HG03196 (cell line): ENCODE results near the gene NRIP3.
"Not testable (repeated sequence)": the region's sequence is repeated elsewhere in the genome, so short reads cannot be mapped to it uniquely, and the experiment has no call there.

Experiments
- ATAC-seq: cut with Tn5 transposase; IDR thresholded peaks from one replicate; pipeline ENCODE4 v1.9.1; 2021; ENCODE audit not compliant: unreplicated experiment

The NRIP3 gene

DNA sequence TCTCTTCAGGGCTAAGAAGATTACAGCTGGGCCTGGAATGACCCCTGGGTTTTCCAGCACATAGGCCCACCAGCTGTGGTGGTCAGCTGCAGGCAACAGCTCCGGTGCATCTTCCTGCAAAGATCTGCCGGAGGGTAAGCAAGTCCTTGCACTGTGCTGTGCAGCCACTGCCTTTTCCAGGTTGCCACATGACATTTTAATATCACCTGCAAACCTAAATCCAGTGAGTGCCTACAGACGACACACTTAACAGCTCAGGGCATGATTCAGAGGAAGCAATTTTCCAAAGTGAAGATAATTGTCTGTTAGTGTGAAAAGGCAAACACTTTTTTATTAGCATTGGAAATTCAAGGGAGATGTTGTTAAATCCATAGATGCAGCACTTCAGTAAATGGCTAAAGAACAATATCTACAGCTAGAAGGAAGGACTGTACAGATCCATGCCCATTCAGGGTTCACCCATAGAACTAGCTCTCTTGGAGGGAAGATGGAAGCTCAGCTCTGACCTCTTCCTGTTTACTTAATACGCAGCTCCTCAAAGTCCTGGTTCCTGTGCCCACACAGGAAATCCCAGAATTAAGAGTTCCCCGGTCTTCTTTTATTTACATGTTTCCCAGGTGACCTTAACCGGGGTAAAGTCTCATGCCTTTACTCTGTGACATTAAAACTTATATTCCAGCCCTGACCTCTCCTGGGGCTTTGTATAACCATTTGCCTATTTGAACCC, 13.3 kb upstream of the NRIP3 start:
- no peak for ATAC-seq

DNA sequence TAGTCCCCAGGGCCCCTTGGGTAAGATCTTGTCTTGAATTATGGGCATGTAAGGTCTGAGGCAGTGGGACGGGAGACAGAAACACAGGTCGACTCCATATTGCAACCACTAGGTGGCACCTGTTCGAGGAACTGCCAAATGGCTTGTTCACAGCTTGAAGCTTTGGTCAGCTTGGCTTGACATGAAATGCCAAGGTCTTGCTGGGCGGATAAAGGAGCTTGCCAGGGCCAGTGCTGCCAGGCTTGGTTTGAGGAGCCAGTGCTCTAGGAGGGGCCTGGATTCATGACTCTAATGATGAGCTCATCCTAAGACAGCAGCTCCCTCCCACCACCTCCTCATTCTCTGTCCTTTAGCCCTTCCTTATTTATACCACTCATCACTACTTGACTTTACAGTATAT, 11.9 kb upstream of the NRIP3 start:
- ATAC-seq = no peak

DNA sequence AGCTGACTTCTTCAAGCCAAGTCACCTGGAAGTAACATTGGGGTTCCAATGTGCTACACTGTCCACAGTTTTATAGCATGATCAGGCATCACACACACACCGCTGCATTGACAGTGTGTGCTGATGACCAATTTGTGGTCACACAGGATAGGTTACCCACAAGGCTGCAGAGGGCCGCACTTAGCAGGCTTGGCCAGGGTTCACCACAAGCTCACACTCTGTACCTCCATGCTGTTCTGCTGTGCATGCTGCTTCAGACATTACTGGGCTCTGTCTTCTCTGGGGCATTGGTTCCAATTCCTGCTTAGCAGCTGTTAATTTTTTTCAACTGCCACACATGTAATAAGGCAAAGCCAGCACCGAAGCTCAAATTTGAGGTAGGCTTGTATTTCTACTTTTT, 11.0 kb upstream of the NRIP3 start:
- ATAC-seq = no peak

DNA sequence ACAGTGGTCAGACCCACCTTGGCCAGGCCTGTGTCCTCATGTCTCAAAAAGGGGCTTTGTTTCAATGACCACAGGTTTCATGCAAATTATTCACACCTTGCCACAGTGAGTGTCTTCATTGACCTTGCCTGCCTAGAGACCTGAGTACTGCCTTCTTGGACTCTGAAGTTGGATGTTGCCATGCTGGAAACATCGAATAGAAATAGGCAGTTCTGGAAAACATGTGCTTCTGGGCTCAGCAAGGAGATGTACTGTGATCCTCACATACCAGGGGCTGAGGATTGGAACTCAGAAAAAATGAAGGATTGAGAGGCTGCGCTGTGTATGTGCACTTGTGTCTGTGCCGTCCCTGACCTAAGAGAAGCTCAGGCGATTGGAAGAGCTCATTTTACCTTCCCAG, 9.6 kb upstream of the NRIP3 start:
- no peak for ATAC-seq

DNA sequence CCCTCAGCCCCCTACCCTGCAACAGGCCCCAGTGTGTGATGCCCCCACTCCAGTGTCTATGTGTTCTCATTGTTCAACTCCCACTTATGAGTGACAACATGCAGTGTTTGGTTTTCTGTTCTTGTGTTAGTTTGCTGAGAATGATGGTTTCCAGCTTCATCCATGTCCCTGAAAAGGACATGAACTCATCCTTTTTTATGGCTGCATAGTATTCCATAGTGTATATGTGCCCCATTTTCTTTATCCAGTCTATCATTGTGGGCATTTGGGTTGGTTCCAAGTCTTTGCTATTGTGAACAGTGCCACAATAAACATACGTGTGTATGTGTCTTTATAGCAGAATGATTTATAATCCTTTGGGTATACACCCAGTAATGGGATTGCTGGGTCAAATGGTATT, 5.7 kb upstream of the NRIP3 start:
- ATAC-seq = not testable (repeated sequence)

DNA sequence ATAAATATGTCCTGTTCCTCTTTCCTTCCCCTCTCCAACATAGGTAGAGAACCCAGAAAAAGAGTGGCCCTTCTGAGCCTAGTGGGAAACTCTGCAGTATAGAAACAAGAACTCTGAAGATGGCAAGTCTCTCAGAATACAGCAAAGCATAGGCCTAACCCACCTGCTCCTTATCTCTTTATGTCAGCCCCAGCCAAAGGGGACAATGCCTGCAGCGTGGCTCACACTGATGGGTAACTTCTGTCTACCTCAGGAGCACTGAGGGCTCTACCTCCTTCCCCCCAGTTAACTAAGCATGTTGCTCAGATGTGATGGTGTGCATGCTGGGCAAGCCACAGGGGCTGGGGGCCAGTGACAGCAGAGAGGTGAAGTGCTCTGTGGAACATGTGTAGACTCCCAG, 4.9 kb upstream of the NRIP3 start:
- ATAC-seq = no peak

DNA sequence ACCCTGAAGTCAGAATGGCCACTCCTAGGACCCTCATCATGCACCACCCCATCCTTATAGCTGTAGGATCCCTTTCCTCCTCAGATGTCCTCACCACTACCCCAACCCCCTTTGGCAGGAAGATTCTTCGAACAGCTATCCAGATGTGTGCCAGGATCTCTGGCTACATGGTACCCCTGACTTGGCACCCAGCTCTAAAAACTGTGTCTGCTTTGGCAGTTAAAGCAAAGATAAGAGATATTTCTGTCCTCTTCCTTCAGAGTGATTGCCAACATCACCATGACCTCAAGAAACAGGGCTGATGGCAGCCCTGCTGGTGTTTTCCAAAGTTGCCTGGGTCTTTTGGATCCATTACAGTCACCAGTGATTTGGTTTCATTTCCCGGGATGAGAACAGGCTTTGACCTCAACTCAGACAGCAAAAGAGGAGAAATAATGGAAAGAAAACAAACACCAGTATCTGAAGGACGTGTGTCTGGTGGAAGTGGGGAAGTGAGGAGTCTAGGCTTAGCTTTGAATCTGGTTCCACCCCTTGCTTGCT, 4.3 kb upstream of the NRIP3 start:
- ATAC-seq = no peak

DNA sequence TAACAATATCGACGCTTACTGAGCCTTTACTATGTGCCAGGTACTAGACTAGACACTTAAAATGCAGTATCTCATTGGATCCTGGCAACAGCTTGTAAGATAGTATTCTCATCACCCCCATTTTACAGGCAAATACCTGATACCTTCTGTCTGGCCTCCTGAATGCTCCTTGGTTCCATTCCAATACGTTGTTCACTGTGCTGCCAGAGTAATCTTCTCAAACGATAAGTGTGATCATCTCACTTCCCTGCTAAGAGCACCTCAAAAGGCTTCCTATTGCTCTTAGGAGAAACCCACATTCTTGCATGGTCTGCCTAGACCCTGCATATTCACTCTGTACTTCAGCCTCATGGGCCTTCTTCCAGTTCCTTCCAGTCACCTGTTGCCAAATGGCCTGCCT, 1.3 kb upstream of the NRIP3 start:
- ATAC-seq = no peak

DNA sequence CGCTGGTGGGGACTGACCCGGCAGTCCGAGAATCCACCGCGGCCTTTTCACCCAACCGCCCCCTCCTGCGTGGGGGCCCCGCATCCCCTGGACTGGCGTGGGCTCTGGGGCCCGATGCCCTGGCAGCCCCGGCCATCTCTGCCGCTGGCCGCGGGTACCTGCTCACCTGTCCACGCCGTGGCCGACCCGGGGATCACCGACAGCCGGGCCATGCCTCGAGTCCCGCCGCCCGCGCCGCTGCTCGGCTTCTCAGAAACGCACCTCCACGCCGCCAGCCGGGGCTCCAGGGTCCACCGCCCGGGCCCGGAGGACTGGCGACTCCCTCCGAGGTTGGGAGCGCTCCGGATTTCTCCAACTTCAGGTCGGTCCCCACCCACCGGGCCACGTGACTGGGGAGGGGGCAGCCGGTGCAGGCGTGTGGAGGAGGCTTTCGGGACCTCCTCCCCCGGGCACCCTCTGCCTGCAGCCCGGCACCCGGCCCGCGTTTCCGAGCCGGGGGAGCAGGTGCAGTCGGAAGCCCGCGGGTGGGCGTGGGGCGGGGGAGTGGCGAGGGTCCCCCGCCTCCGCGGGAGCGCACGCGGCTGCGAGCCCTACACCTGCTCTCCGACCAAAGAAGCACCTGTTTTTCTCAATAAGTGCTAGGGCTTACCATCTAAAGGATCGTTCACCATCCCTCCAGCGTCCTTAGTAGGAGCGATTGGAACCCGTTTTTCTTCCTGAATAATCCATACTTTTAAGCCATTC, 554 bp upstream of the NRIP3 start:
- ATAC-seq = no peak

DNA sequence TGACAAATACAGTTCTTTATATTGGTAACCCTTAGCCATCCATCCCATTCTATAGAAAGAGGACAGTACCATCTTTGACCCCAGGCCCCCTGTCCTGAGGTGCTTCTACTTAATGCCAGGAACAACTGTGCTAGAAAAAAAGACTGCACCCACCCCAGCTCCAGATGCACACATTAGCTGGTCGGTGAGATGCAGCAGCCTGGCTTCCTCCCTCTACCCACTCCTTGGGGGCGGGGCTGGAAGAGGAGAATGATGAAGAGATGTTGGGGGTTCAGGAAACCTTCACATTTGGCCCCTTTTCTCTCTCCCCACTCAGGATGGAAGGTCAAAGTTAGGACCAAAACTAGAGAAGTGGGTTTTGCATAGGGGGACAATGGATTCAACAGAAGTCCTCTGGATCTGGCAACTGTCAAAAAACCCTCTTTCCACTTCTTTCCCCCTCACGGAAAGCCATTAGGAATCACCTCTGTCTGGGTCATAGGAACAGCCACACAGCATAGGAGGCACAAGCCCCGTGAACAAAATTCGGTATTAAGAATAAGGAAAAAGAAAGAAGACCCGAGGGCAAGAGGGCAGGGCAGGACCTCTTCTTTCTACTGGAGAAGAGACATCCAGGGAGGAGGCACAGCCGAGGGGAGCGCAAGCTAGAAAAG, 755 bp downstream of the NRIP3 start:
- no peak for ATAC-seq

DNA sequence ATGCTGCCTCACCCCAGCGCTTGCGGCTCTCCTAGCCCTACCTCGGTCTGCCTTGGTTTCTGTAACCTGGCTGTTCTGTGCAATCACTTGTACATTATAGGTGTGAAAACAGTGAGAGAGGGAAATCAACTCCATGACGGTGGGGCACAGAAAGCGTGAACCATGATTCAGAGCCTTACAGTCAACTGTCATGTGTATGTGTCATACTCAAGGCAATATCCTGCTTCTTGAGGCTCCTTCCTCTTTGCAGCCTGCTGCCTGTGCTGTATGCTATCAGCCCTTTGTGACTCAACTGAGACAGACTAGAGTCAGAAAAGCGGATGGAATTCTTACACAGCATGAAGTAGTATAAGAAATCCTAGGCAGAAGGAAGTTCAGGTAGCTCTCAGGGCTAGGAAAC, 2.1 kb downstream of the NRIP3 start:
- no peak for ATAC-seq

DNA sequence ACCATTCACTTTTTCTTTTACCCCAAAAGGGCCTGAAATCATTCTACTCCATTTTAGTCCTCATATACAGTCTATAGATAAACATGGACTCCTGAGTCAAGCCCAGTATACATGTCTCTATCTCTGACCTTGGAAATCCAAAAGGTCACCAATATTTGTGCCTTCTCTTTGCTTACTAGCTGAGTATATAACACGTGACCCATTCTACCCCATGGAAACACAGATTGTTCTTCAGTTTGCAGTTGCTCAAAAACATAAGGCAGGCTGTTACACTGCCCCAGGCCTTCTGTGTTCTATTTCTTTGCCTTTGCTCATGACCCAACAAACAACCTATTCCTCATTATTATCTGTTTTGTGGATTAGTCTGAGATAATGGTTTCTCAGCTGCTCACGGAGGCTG, 5.8 kb downstream of the NRIP3 start:
- ATAC-seq = no peak

DNA sequence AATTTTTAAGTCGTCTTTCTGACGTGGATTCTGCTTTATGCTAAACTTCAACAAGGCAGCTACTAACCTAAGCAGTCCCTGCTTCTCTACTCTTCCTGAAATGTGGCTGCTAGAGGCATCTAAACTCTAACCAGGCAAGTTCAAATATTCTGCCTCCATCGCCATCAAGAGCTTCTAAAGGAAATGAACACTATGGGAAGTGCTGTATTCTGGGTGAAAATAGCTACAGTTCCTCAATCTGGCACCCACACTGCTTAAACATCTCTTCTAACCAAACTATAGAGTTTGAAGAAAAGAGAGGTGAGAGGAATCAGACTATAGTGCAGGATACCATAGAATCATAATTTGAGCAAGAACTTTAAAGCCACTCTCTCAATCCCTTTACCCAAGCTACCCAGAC, 6.3 kb downstream of the NRIP3 start:
- no peak for ATAC-seq

DNA sequence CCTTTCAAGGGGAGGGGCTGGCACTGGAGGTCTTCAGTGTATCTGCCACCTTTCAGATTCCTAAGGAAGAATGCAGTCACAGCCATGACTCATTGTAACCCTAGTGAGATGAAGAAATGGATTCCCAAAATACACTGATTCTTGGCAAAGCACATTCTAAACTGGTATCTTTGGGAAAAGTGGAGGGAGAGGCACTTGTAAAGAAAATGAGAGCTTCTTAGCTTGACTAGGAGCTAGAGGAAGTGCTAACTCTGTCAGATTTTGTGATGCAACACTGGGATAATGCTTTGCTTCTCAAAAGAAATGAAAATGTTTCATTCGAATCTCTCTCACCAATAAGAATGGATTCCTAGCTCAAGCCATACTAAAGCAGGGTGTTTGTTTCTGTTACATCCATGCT, 14.3 kb downstream of the NRIP3 start:
- no peak for ATAC-seq

DNA sequence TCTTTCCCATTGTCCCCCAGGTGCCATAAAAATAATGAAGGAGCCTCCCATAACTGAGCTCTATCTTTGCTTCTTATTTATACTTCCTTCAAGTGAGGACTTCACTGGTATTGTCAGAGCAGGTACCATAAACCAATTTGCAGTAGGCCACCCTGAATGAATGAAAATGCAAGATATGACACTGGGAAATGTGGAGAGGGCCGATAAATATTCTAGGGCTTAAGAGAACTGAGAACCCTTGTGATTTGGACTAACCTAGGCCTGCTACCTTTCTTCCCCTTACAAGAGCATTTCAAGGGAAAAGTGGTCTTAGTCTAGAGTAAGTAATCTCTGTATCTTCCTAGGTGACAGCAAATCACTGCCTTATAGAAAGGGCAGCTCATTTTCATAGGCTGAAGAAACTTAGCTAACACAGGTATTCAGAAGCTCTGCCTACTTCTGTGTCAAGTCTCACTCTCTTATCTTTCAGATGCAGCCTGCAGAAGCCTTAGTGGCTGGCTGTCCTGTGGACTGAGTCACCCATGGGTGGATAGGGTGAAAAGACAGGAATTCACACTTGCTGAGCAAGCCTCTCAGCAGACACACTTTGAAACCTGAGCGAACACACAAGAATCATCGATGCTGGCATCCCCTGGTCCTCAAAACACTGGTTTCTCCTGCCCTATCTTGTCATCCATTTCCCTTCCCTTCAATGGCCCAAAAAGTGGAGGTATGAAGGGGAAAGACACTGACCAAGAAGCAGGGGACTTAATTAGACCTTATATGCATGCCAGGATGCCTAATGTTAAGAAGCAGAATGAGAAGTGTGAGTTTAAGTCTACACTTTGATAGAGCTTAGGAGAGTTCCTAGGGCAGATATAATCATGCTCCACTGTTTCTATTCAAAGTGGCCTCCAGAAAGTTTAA, 15.2 kb downstream of the NRIP3 start:
- no peak for ATAC-seq

DNA sequence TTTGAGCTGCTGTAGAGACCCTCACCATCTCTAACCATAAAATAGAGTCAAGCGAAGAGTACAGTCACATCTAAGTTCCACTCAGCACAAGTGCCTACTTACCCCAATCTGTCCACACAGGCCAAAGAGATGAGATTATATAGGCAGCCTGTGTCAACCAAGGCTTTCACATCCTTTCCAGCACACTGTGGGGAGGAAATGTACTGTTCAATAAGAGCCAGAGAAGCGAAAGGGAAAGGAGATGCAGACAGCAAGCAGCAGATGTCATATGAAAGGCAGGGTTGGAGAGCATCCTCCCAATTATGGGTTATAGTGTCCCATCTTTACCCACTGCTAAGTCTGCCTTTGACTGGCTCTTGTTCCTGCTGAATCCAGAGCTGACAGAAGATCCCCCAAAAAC, 16.4 kb downstream of the NRIP3 start:
- ATAC-seq = no peak

DNA sequence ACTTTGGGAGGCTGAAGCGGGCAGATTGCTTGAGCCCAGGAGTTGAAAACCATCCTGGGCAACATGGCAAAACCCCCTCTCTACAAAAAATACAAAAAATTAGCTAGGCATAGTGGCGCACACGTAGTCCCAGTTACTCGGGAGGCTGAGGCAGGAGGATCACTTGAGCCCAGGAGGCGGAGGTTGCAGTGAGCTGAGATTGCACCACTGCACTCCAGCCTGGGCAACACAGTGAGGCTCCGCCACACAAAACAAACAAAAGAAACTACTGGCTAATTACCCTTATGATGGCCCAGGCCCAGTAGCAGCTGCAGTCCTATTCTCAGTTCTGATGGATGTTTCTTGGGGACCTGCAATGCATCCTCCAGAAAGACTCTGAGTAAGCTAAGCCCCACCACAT, 17.0 kb downstream of the NRIP3 start:
- not testable (repeated sequence) for ATAC-seq

DNA sequence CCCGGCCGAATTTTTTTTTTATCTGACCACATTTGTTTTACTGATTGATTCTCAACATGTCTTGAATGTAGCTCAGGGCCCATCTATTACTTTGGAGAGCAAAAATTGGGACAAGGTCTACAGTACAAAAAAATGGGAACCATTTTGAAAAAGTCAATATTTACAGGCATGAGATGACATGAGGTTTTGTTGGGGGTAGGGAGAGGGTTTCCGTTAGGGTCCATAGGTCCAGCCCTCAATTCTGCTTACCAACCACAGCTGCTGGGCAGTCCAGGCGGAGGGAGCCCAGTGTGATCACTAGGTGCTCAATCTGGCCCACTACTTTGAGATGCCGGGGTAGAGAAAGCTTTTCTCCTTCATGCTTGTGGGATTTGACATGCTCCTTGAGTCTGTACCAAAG, 18.3 kb downstream of the NRIP3 start:
- no peak for ATAC-seq

DNA sequence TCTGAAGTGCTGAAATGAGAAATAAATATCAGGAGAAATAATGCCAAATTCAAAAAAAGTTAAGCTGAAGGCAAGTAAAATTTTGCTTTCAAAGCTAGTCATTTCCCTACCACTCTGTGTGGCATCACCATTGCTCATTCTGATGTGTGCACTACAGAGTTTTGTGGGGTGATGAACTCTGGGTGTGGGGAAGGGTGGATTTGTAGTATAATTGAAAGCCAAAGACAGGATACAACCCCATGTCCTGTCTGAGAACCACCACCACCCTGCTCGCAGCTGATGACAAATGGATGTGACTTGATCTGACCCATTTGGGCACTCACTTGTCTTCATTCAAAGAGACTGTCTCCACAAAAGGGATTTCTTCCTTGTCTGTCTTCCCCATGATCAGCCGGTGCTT, 20.2 kb downstream of the NRIP3 start:
- ATAC-seq = no peak

DNA sequence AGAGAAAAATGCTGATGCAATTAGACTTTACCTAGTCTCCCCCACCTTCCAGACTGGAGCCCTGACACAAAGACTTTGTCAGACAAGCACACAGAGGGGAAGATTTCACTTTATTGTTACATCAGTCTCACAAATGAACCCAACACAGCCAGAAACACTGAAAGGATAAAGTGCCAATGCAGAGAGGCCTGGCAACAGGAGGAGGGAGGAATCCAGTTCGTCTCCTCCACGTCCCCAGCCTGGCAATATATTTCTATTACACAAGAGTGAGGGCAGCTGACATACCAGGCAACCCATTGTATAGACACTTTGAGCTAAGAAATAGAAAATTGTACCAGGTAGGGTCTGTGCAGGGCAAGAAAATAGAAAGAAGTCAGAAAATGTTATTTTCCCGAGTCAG, 23.3 kb downstream of the NRIP3 start:
- ATAC-seq = no peak

DNA sequence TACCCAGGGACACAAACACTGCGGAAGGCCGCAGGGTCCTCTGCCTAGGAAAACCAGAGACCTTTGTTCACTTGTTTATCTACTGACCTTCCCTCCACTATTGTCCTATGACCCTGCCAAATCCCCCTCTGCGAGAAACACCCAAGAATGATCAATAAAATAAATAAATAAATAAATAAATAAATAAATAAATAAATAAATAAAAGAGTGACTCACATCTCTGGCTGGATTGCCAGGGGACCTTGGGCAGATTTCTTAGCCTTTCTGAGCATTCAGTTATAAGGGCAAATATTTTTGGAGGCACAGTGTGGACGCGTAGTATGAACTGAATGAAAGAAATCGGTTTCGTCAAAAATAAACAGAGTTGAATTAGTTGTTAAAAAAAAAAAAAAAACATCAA, 24.4 kb downstream of the NRIP3 start:
- not testable (repeated sequence) for ATAC-seq
